ENCODE measurements around the gene STPG3.

Gene STPG3

GRCh38 chr9:137223078-137223970, 27.8 kb upstream of the STPG3 start:
- H3K9ac ChIP-seq (ENCODE audit: low read depth, low read length) = peak overlapping the region; percentile 84
- peaks cover 10% of the 10 kb centered on the region for H3K27me3 ChIP-seq (ENCODE audit: insufficient read depth, low read length)
- H3K4me3 ChIP-seq (ENCODE audit: low read length) = peak overlapping the region; percentile 83
- no peaks in the 10 kb centered on the region for H3K36me3 ChIP-seq (ENCODE audit: insufficient read depth, low read length)
- 2% methylated on average over 63 of the region's 63 CpGs for WGBS
- peak overlapping the region; percentile 83 for H3K27ac ChIP-seq (ENCODE audit: low read depth, low read length)
- H3K9me3 ChIP-seq (ENCODE audit: insufficient read depth, low read depth, low read length) = no peaks in the 10 kb centered on the region
- H3K4me1 ChIP-seq (ENCODE audit: insufficient read depth, low read length) = no peaks in the 10 kb centered on the region; the same call in 1 of the 2 replicates

- Histone ChIP-seq H3K36me3 (ENCODE audit: insufficient read depth, low read length) (no peaks in the 10 kb centered on the region), H3K27me3 (ENCODE audit: insufficient read depth, low read length) (peaks cover 10% of the 10 kb centered on the region), H3K4me3 (ENCODE audit: low read length) (peak within 1 kb of the TSS; percentile 83), H3K9ac (ENCODE audit: low read depth, low read length) (peak within 1 kb of the TSS; percentile 84), H3K4me1 (ENCODE audit: insufficient read depth, low read length) (no peaks in the 10 kb centered on the region; the same call in 1 of the 2 replicates), H3K9me3 (ENCODE audit: insufficient read depth, low read depth, low read length) (no peaks in the 10 kb centered on the region), H3K27ac (ENCODE audit: low read depth, low read length) (no peak within 1 kb of the TSS)
- 80% methylated on average over 23 of the region's 23 CpGs for WGBS
Observed at GRCh38 chr9:137224830-137225694, 26.0 kb upstream of the STPG3 start, which contains the start of gene CYSRT1. Gene CYSRT1, plus strand, starts transcription at chr9:137225174. Its CDS starts 448 bp downstream, at chr9:137225622.

GRCh38 chr9:137225699-137226331, 25.3 kb upstream of the STPG3 start:
- Histone ChIP-seq H3K9ac (ENCODE audit: low read depth, low read length) (no peak overlapping the region), H3K27ac (ENCODE audit: low read depth, low read length) (no peak overlapping the region), H3K36me3 (ENCODE audit: insufficient read depth, low read length) (no peaks in the 10 kb centered on the region), H3K4me1 (ENCODE audit: insufficient read depth, low read length) (no peaks in the 10 kb centered on the region; the same call in 1 of the 2 replicates), H3K27me3 (ENCODE audit: insufficient read depth, low read length) (peaks cover 10% of the 10 kb centered on the region), H3K4me3 (ENCODE audit: low read length) (no peak overlapping the region), H3K9me3 (ENCODE audit: insufficient read depth, low read depth, low read length) (no peaks in the 10 kb centered on the region)
- WGBS = 88% methylated on average over 21 of the region's 21 CpGs

GRCh38 chr9:137226338-137227053, 24.6 kb upstream of the STPG3 start:
- H3K4me1 ChIP-seq (ENCODE audit: insufficient read depth, low read length) = no peaks in the 10 kb centered on the region; the same call in 1 of the 2 replicates
- H3K9me3 ChIP-seq (ENCODE audit: insufficient read depth, low read depth, low read length) = no peaks in the 10 kb centered on the region
- peaks cover 10% of the 10 kb centered on the region for H3K27me3 ChIP-seq (ENCODE audit: insufficient read depth, low read length)
- H3K9ac ChIP-seq (ENCODE audit: low read depth, low read length) = no peak overlapping the region
- no peaks in the 10 kb centered on the region for H3K36me3 ChIP-seq (ENCODE audit: insufficient read depth, low read length)
- H3K27ac ChIP-seq (ENCODE audit: low read depth, low read length) = no peak overlapping the region
- WGBS = 90% methylated on average over 18 of the region's 18 CpGs
- no peak overlapping the region for H3K4me3 ChIP-seq (ENCODE audit: low read length)

DNA sequence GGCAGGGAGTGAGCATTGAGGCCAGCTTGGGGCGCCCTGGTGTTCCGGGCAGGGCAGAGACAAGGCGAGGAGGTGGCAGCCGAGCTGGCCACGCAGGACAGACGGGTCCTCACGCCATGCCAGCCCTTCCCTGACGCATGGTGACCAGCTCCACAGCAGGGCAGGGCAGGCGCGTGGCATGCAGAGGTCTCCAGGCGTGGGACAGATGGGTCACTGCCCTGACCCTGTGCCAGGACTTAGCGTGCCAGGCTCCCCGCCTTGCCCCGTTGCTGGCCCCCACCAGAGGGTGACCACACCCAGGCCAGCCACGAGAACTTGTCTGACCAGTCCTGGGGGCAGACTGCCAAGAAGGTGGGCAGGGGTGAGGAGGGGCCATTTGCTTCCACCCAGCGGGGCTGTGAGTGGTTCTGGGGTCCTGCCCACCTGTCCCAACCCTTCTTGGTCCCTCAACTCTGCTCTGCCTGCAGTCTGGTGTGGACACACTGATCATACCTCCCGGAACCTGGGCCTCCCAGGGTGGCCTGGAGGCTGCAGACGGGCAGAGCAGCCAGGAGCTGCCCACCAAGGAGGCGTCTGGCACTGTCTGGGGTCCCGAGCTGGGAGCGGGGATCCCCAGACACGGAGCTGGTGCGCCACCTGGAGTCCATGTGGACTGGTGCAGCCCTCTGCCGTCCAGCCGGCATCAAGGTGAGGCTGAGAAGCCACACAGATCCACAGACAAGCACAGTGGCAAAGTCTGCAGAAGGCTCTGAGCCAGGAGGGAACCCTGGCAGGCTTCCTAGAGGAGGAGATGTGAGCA, 23.8 kb upstream of the STPG3 start, which contains the start of gene RNF224:
RNF224 (plus strand) TSS at position 449 of the 799 bp plus-strand sequence. CDS start 834 bp downstream, outside the sequence.
- Histone ChIP-seq H3K36me3 (ENCODE audit: insufficient read depth, low read length) (no peaks in the 10 kb centered on the region), H3K4me1 (ENCODE audit: insufficient read depth, low read length) (no peaks in the 10 kb centered on the region; the same call in 1 of the 2 replicates), H3K9me3 (ENCODE audit: insufficient read depth, low read depth, low read length) (no peaks in the 10 kb centered on the region), H3K27me3 (ENCODE audit: insufficient read depth, low read length) (peaks cover 9% of the 10 kb centered on the region), H3K9ac (ENCODE audit: low read depth, low read length) (no peak within 1 kb of the TSS), H3K4me3 (ENCODE audit: low read length) (no peak within 1 kb of the TSS), H3K27ac (ENCODE audit: low read depth, low read length) (no peak within 1 kb of the TSS)
- 60% methylated on average over 25 of the region's 25 CpGs for WGBS

GRCh38 chr9:137227853-137228505, 23.1 kb upstream of the STPG3 start:
- Histone ChIP-seq H3K4me3 (ENCODE audit: low read length) (no peak overlapping the region), H3K9ac (ENCODE audit: low read depth, low read length) (no peak overlapping the region), H3K9me3 (ENCODE audit: insufficient read depth, low read depth, low read length) (no peaks in the 10 kb centered on the region), H3K27me3 (ENCODE audit: insufficient read depth, low read length) (peaks cover 2% of the 10 kb centered on the region), H3K4me1 (ENCODE audit: insufficient read depth, low read length) (no peaks in the 10 kb centered on the region; the same call in 1 of the 2 replicates), H3K27ac (ENCODE audit: low read depth, low read length) (no peak overlapping the region), H3K36me3 (ENCODE audit: insufficient read depth, low read length) (no peaks in the 10 kb centered on the region)
- 71% methylated on average over 17 of the region's 18 CpGs for WGBS

DNA sequence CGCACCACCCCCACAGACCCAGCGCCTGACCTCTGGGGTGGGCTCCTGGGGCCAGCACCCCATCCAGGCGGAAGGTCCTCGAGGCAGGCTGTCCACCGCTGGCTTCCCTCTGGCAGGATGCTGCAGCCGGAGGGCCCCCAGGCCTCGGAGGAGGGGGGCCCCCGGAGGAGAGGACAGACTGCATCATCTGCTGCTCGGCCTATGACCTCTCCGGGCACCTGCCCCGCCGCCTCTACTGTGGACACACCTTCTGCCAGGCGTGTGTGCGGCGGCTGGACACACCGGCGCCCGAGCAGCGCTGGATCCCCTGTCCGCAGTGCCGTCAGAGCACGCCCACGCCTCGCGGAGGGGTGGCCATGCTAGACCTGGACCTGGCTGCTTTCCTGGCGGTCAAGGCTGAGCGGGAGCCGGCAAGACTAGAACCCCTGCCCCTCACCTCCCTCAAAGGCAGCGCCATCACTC, 22.5 kb upstream of the STPG3 start:
- Histone ChIP-seq H3K9ac (ENCODE audit: low read depth, low read length) (no peak overlapping the region), H3K9me3 (ENCODE audit: insufficient read depth, low read depth, low read length) (no peaks in the 10 kb centered on the region), H3K27me3 (ENCODE audit: insufficient read depth, low read length) (no peaks in the 10 kb centered on the region), H3K4me1 (ENCODE audit: insufficient read depth, low read length) (no peaks in the 10 kb centered on the region; the same call in 1 of the 2 replicates), H3K4me3 (ENCODE audit: low read length) (no peak overlapping the region), H3K36me3 (ENCODE audit: insufficient read depth, low read length) (no peaks in the 10 kb centered on the region), H3K27ac (ENCODE audit: low read depth, low read length) (no peak overlapping the region)
- WGBS = 93% methylated on average over 29 of the region's 29 CpGs

DNA sequence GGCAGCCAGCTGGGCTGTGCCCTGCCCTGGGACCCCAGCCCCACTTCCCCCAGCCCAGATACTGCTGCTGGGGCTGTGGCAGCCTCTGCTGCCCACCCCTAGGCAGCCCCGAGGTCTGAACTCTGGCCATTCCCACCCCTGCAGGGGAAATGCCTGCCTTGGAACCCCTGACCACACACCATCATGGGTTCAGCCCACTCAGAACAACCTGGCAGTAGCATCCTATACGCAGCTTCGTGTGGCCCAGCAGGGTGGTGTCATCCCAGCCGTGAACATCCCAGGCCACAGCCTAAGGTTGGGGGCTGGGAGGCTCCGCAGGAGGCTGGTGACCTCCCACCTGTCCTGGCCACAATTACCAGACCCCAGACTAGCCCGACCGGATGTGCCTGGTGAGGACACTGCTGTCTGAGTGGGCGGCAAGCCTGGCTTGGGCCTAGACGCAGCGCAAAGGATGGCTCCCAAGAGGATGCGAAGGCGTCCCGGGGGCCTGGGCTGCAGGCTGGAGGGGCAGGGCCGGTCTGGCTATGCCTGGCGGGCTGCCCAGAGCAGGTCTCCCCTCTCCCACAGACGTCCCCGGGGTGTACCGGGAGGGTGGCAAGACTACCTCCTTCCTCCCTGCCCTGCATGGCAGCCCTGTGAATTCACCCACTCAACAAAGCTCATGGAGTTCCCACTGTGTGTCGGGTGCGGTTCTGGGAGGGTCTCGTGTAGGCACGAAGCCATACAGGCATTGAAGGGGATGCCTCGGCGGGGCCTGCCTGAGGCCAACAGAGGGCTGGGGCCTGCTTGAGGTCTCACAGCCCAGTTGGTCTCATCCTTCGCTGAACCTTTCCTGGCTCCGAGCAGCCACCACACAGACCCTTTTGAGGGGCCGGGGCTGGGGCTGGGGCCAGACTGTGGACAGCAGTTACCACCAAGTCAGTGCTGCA, 21.9 kb upstream of the STPG3 start:
- no peak overlapping the region for H3K9ac ChIP-seq (ENCODE audit: low read depth, low read length)
- H3K9me3 ChIP-seq (ENCODE audit: insufficient read depth, low read depth, low read length) = no peaks in the 10 kb centered on the region
- WGBS = 91% methylated on average over 27 of the region's 27 CpGs

More for the DNA sequence above, 21.9 kb upstream of the STPG3 start:
- Histone ChIP-seq H3K27ac (ENCODE audit: low read depth, low read length) (no peak overlapping the region), H3K36me3 (ENCODE audit: insufficient read depth, low read length) (no peaks in the 10 kb centered on the region), H3K4me3 (ENCODE audit: low read length) (no peak overlapping the region), H3K4me1 (ENCODE audit: insufficient read depth, low read length) (no peaks in the 10 kb centered on the region), H3K27me3 (ENCODE audit: insufficient read depth, low read length) (no peaks in the 10 kb centered on the region)

All from HUES64 (cell line).